Measurements from ENCODE around the gene CLEC19A. TPM values are rescaled to one million over a fixed set of nuclear protein-coding genes. Genes with fewer than 3 reads are reported as not detected.
A peak's percentile ranks its signal among the peaks of the same experiment; 100 is the strongest.
"Not testable (repeated sequence)": the region's sequence is repeated elsewhere in the genome, so short reads cannot be mapped to it uniquely, and the experiment has no call there.

Gene CLEC19A
- total RNA-seq, 1 donor from 2014 or later = under 0.01 TPM

GRCh38 chr16:19315889-19316433, 30.4 kb downstream of the CLEC19A start:
- no peak for FAIRE-seq
- DNase-seq (ENCODE audit: low spot score in 2 of 2) = no peak

GRCh38 chr16:19316846-19317245, 31.3 kb downstream of the CLEC19A start:
- FAIRE-seq (no peak), DNase-seq (ENCODE audit: low spot score in 2 of 2) (no peak)

- not testable (repeated sequence) for FAIRE-seq
Observed at GRCh38 chr16:19321186-19321585, 35.7 kb downstream of the CLEC19A start.

GRCh38 chr16:19323596-19323995, 38.1 kb downstream of the CLEC19A start:
- DNase-seq (ENCODE audit: low spot score in 2 of 2) (no peak), FAIRE-seq (no peak)

More at GRCh38 chr16:19321186-19321585, 35.7 kb downstream of the CLEC19A start:
- not testable (repeated sequence) for DNase-seq (ENCODE audit: low spot score in 2 of 2)

DNA sequence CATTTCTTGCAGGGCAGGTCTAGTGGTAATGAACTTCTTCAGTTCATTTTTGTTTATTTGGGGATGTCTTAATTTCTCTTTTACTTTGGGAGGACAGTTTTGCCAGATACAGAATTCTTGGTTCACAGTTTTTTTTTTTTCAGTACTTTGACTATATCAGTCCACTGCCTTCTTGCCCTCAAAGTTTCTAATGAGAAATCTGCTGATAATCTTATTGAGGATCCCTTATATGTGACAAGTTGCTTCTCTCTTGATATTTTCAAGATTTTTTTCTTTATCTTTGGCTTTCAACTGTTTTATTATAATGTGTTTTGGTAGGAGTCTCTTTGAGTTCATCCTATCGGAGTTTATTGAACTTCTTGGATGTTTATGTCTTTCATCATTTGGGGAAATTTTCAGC, 42.8 kb downstream of the CLEC19A start:
- FAIRE-seq = no peak

DNA sequence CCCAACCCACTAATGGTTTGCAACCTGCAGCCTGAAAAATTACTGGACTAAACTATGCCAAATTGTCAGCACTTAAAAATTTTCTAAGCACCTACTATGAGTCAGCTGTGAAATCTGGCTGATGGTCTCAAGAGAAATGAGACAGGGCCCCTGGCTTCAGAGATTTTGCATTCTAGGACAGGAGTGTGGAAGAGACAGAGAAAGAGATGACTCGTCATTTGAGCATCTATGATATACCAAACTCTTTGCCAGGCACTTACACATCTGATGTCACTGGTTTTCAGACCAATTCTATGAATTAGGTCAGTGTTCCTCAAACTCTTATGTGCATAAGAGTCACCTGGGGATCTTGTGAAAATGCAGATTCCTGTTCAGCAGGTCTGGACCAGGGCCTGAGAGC, 44.4 kb downstream of the CLEC19A start:
- FAIRE-seq = no peak
- DNase-seq (ENCODE audit: low spot score in 2 of 2) = no peak

More for the DNA sequence above, 42.8 kb downstream of the CLEC19A start:
- DNase-seq (ENCODE audit: low spot score in 2 of 2) = no peak

DNA sequence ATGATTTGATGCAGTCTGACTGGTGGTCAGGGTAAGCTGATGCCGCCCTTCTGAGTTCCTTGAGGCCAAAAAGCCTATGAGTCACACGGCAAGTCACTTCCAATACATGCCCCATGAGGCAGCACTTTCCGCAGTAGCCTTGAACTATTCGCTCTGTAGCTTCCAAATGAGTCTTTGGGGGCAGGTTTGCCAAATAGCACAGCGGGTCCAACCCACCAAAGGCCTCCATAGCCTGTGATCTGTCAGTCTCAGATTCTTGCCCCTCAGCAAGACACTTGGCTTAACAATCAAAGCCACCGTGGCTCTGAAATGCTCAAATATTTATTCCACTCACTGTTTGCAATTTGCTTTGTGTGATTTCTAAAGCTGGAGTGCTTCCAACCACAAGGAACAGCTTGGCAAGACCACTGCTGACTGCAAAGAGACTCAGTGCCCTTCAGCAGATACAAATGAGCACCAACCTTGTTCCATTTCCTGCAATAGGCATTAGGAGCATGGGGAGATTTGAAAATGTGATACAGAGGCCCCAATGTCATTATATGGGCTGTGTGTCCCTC, 45.4 kb downstream of the CLEC19A start:
- no peak for FAIRE-seq
- DNase-seq (ENCODE audit: low spot score in 2 of 2) = no peak

- FAIRE-seq (no peak), DNase-seq (ENCODE audit: low spot score in 2 of 2) (no peak)
Observed at GRCh38 chr16:19331794-19332193, 46.3 kb downstream of the CLEC19A start.

GRCh38 chr16:19338335-19338734, 52.8 kb downstream of the CLEC19A start:
- DNase-seq (ENCODE audit: low spot score in 2 of 2) = no peak
- FAIRE-seq = no peak

DNA sequence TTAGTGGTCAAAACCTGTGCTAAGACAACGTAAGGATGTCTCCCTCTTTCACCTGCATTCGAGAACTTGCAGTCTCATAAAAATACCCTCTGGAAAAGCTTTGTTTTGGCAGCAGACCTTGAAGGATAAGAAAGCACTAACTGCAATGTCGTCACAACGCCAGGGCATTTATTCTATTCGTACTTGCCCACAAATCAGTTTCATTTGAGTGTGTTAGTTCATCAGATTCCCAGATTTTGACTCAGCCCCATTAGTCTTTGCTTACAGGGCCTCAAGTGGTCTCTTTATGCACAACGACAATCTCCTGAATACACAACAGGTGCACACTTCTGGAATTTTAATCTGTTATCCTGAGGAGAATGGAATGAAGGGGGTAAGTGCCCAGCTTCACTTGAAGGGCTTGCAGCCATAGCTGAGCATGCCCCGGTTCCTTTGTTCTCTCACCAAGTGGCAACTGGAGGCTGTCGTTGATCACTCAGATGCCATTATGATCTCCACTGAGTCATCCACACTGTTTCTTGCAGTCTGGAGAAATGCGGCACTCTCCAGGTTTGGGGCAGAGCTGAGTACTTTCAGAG, 58.8 kb downstream of the CLEC19A start:
- DNase-seq (ENCODE audit: low spot score in 2 of 2) (no peak), FAIRE-seq (no peak)

GRCh38 chr16:19344980-19345379, 59.4 kb downstream of the CLEC19A start:
- no peak for DNase-seq (ENCODE audit: low spot score in 2 of 2)
- no peak for FAIRE-seq

DNA sequence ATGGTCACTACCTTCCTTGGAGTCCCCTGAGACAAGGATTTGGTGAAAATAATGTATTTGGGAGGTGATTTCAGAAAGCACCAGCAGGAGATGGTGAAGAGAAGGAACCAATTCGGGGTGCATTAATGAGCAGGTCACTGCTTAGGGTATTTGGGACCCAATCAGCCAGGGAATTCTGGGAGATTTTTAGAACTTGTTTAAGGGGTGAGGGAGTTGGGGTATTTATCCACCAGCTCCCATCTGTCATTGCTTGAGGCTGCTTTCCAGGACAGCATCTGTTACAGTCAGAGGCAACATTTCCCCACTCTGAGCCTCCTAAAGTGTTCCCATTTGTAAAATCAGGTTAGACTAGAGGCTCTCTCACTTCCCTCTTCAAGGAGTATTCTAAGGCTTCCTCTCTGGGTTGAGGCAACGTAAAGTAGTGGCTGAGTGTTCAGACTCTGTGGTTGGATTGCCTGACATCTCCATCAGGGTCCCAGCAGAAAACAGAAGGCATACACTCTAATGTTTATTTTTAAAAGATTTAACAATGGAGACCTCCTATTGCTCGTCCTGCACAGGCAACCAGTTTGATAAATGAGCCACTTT, 60.9 kb downstream of the CLEC19A start:
- FAIRE-seq = no peak
- DNase-seq (ENCODE audit: low spot score in 2 of 2) = no peak

GRCh38 chr16:19348125-19348524, 62.6 kb downstream of the CLEC19A start:
- no peak for FAIRE-seq

DNA sequence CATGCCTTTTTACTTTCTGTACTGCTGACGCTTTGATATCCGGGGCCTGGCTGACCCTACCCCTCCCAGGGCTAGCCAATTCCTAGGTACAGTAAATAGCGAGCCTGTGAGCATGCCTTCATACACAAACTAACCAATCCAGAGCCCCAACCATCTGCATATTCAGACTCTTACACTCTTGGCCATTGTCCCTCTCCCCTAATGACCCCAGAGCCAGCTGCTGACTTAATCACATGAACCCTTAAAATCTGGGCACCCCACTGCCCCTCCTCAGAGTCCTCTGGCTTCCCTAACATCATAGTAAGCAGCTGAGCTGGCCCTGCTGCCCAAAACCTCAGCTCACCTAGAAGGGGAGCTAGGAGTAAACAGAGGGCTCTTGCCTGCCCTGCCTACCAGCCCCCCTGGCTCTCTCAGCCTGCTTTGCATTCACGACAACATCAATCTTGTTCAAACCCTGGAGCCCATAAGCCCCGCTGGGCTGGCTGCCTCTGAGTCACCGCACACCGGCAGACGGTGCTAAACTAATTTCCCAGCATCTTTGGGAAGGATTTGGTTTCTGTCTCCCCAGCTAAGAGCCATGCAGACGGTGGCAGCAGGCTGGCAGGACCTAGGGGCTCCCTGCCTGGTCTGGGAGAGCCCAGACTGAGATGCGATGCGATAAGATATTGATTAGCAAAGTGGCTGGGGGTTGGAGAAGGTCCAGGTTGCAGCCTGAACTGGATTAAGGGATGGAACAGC, 63.2 kb downstream of the CLEC19A start:
- FAIRE-seq = no peak
- DNase-seq (ENCODE audit: low spot score in 2 of 2) = peak in 1 of 2 donors; percentile 23

More at GRCh38 chr16:19348125-19348524, 62.6 kb downstream of the CLEC19A start:
- no peak for DNase-seq (ENCODE audit: low spot score in 2 of 2)

DNA sequence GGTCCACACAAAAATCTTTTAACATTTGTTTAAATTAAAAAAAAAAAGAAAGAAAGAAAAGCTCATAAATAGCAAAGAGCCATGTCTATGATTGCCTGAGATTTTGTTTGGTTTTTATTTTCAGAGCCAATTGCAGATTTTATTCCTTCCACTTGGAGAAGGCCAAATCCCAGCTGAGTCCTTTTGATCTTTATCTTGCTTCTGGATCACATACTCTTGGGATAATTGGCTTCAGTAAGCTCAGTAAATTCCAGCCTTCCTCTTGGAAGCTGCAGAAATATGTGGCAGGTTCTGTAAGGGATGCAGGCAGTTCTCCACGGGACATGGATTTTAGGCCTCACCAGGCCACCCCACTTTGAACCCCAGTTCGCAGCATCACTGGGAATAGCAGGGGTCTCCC, 68.8 kb downstream of the CLEC19A start:
- DNase-seq (ENCODE audit: low spot score in 2 of 2) = no peak

GRCh38 chr16:19356024-19356952, 70.8 kb downstream of the CLEC19A start:
- DNase-seq (ENCODE audit: low spot score in 2 of 2) (no peak), FAIRE-seq (no peak)

More for the DNA sequence above, 68.8 kb downstream of the CLEC19A start:
- FAIRE-seq = no peak

GRCh38 chr16:19359556-19359955, 74.0 kb downstream of the CLEC19A start:
- FAIRE-seq = no peak

More at GRCh38 chr16:19359556-19359955, 74.0 kb downstream of the CLEC19A start:
- DNase-seq (ENCODE audit: low spot score in 2 of 2) = no peak

All from frontal cortex (tissue), 4 donors.